ENCODE measurements around the gene PCSK2. TPM values are rescaled to one million over a fixed set of nuclear protein-coding genes. Genes with fewer than 3 reads are reported as not detected.

PCSK2 gene
- total and polyA plus RNA-seq, 2 experiments from 2014 or later: 1.3 to 3.8 TPM

DNA sequence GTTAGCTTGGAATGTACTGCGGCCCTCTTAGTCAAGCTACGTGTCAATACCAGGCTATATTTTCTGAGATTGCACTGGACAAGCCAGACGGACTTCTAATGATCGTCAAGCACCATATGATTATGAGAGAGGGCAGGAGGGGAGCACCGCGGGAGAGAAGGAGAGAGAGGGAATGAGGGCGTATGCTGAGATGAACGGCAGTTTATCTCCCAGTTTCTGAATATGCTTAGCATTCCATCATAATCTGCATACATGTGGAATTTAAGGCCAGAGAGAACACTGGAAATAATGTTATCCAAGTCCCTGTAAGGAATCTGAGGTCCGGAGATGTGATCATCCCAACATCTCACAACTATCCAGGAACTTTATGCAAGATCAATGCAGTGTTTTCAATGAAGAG, 244.1 kb downstream of the PCSK2 start:
- no peak for DNase-seq (ENCODE audit: low spot score)
- Histone ChIP-seq H3K9me2 (replicated peaks; ENCODE audit: insufficient read depth) (no peaks in the 10 kb centered on the region), H3K27me3 (no peaks in the 10 kb centered on the region), H3K4me1 (ENCODE audit: insufficient read depth) (no peaks in the 10 kb centered on the region), H3K4me2 (no peak overlapping the region), H3K36me3 (replicated peaks; ENCODE audit: insufficient read depth, low read depth) (no peaks in the 10 kb centered on the region), H3K27ac (no peak overlapping the region), H3K79me2 (no peaks in the 10 kb centered on the region), H2AFZ (no peak overlapping the region), H3K9me3 (ENCODE audit: low read depth) (no peaks in the 10 kb centered on the region), H3K4me3 (no peak overlapping the region), H4K20me1 (ENCODE audit: insufficient read depth, poor library complexity, severe bottlenecking) (no peaks in the 10 kb centered on the region)
- no peak for TF ChIP-seq EZH2phosphoT487 (IDR thresholded peaks at IDR 0.05; ENCODE audit: low read depth, severe bottlenecking, unreplicated experiment)
- WGBS (ENCODE audit: low lambda C conversion rate, missing lambda C conversion rate): 93% methylated on average over 9 of the region's 9 CpGs

DNA sequence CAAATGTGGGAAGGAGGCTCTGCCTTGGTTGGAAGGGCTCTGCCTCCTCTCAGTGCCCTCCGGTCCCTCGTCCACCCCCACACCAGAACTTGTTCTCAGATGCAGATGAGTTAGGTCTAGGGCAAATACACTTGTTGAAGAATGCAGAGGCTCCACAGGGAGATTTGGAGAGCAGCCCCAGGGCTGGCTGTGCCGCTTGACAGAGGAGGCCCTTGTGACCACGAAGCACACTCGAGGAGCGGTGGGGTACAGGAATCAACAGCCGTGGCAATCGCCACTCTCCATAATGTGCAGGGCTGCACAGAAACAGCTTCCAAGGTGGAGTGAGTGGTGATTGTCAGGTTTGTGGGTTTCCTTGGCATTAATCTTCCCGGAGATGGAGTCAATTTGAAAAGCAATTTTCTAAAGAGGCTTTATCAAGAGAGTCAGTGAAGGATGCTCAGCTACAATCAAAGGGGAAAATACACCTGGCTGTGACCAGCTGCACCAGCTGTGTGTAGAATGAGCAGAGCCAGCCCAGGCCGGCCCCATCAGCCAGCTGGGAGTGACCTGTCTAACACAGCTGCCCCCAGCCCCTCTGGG, 244.9 kb downstream of the PCSK2 start:
- no peak for DNase-seq (ENCODE audit: low spot score)
- Histone ChIP-seq H2AFZ (no peak overlapping the region), H3K4me1 (ENCODE audit: insufficient read depth) (no peaks in the 10 kb centered on the region), H3K27ac (no peak overlapping the region), H3K79me2 (no peaks in the 10 kb centered on the region), H3K36me3 (replicated peaks; ENCODE audit: insufficient read depth, low read depth) (no peaks in the 10 kb centered on the region), H4K20me1 (ENCODE audit: insufficient read depth, poor library complexity, severe bottlenecking) (no peaks in the 10 kb centered on the region), H3K9me2 (replicated peaks; ENCODE audit: insufficient read depth) (no peaks in the 10 kb centered on the region), H3K4me2 (no peak overlapping the region), H3K4me3 (no peak overlapping the region), H3K27me3 (no peaks in the 10 kb centered on the region), H3K9me3 (ENCODE audit: low read depth) (no peaks in the 10 kb centered on the region)
- 84% methylated on average over 10 of the region's 10 CpGs for WGBS (ENCODE audit: low lambda C conversion rate, missing lambda C conversion rate)
- no peak for TF ChIP-seq EZH2 (IDR thresholded peaks at IDR 0.05; ENCODE audit: borderline replicate concordance)
- TF ChIP-seq, protein P1, sequence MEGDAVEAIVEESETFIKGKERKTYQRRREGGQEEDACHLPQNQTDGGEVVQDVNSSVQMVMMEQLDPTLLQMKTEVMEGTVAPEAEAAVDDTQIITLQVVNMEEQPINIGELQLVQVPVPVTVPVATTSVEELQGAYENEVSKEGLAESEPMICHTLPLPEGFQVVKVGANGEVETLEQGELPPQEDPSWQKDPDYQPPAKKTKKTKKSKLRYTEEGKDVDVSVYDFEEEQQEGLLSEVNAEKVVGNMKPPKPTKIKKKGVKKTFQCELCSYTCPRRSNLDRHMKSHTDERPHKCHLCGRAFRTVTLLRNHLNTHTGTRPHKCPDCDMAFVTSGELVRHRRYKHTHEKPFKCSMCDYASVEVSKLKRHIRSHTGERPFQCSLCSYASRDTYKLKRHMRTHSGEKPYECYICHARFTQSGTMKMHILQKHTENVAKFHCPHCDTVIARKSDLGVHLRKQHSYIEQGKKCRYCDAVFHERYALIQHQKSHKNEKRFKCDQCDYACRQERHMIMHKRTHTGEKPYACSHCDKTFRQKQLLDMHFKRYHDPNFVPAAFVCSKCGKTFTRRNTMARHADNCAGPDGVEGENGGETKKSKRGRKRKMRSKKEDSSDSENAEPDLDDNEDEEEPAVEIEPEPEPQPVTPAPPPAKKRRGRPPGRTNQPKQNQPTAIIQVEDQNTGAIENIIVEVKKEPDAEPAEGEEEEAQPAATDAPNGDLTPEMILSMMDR (IDR thresholded peaks at IDR 0.05; ENCODE audit: poor library complexity): no peak
- no peak for TF ChIP-seq EZH2phosphoT487 (IDR thresholded peaks at IDR 0.05; ENCODE audit: low read depth, severe bottlenecking, unreplicated experiment)

DNA sequence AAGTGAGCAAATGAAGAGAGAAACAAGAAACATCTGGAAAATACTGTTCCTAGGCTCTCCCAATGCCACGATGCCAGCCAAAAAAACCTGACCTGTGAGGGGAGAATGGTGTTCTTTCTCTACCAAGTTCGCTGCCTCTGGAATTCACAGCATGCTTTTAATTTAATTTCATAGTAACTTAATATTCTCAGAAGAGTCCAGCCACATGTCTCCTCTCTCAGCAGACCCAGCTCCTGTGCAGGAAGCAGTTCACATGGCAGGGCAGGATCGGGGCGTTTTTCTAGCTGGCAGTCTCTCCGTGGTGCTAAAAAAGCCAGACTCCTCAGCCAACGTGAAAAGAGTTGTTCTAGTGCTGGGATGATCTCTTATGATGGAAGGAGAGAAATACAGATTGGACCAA, 246.8 kb downstream of the PCSK2 start:
- Histone ChIP-seq H3K79me2 (no peaks in the 10 kb centered on the region), H3K9me3 (ENCODE audit: low read depth) (no peaks in the 10 kb centered on the region), H3K9me2 (replicated peaks; ENCODE audit: insufficient read depth) (no peaks in the 10 kb centered on the region), H4K20me1 (ENCODE audit: insufficient read depth, poor library complexity, severe bottlenecking) (no peaks in the 10 kb centered on the region), H3K4me2 (no peak overlapping the region), H2AFZ (no peak overlapping the region), H3K4me1 (ENCODE audit: insufficient read depth) (no peaks in the 10 kb centered on the region), H3K4me3 (no peak overlapping the region), H3K27me3 (no peaks in the 10 kb centered on the region), H3K36me3 (replicated peaks; ENCODE audit: insufficient read depth, low read depth) (no peaks in the 10 kb centered on the region), H3K27ac (no peak overlapping the region)
- WGBS (ENCODE audit: low lambda C conversion rate, missing lambda C conversion rate): 74% methylated on average over 6 of the region's 6 CpGs
- TF ChIP-seq, protein P1 (IDR thresholded peaks at IDR 0.05; ENCODE audit: poor library complexity): no peak
- TF ChIP-seq EZH2 (IDR thresholded peaks at IDR 0.05; ENCODE audit: borderline replicate concordance) (no peak), EZH2phosphoT487 (IDR thresholded peaks at IDR 0.05; ENCODE audit: low read depth, severe bottlenecking, unreplicated experiment) (no peak)
- no peak for DNase-seq (ENCODE audit: low spot score)

DNA sequence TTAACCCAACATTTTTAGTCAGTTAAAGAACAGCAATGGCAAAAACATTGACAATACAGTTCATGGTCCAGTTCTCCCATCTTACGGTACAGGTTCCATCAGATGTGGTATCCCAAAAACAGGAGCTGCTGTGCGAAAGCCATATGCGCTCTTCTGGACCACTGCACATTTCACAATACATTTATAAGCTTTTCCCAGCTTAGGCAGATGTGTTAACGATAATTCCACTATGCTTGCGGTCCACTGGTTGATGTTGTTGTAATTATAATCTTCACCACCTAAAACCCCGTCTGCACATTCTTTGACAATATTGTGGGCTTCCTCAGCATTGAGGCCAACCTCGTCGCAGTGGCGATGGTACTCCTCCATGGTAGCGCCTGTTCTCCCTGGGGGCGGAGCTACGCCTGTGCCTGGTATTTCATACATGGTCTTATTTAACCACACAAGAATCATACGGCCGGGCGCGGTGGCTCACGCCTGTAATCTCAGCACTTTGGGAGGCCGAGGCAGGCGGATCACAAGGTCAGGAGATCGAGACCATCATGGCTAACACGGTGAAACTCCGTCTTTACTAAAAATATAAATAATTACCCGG, 252.3 kb downstream of the PCSK2 start:
- TF ChIP-seq EZH2 (IDR thresholded peaks at IDR 0.05; ENCODE audit: borderline replicate concordance): no peak
- no peak for TF ChIP-seq EZH2phosphoT487 (IDR thresholded peaks at IDR 0.05; ENCODE audit: low read depth, severe bottlenecking, unreplicated experiment)
- TF ChIP-seq, protein P1 (IDR thresholded peaks at IDR 0.05; ENCODE audit: poor library complexity): no peak
- no peaks in the 10 kb centered on the region for H3K9me3 ChIP-seq (ENCODE audit: low read depth)
- no peak overlapping the region for H3K4me2 ChIP-seq
- H4K20me1 ChIP-seq (ENCODE audit: insufficient read depth, poor library complexity, severe bottlenecking): no peaks in the 10 kb centered on the region
- no peak overlapping the region for H3K4me3 ChIP-seq
- no peaks in the 10 kb centered on the region for H3K9me2 ChIP-seq (replicated peaks; ENCODE audit: insufficient read depth)
- no peaks in the 10 kb centered on the region for H3K79me2 ChIP-seq
- H2AFZ ChIP-seq: no peak overlapping the region
- no peak for DNase-seq (ENCODE audit: low spot score)
- WGBS (ENCODE audit: low lambda C conversion rate, missing lambda C conversion rate): 96% methylated on average over 23 of the region's 23 CpGs
- H3K36me3 ChIP-seq (replicated peaks; ENCODE audit: insufficient read depth, low read depth): no peaks in the 10 kb centered on the region
- no peaks in the 10 kb centered on the region for H3K27me3 ChIP-seq
- H3K4me1 ChIP-seq (ENCODE audit: insufficient read depth): no peaks in the 10 kb centered on the region
- H3K27ac ChIP-seq: no peak overlapping the region
